Left lung (tissue), 10 donors: Measurements from ENCODE around the gene SPACDR. TPM values are rescaled to one million over a fixed set of nuclear protein-coding genes. Genes with fewer than 3 reads are reported as not detected.

Experiments used
- ATAC-seq: fragments of 200-7000 bp; cut with Tn5 transposase; one replicate; pipeline ENCODE4 v1.9.1; 2020; ENCODE audit warnings: moderate library complexity
- DNase-seq, 4 donors: peaks; one replicate each; pipeline ENCODE4 v3.0.0-alpha.2; 2013 to 2020
- H3K27ac ChIP-seq, 2 donors: fragments of 200-600 bp; sonication (generic) in 1 of 2; one replicate each; pipeline versions ENCODE4 v1.5.0 to v1.8.0; 2020 to 2021
- H3K27me3 ChIP-seq, 2 donors: fragments of 200-600 bp; sonication (generic) in 1 of 2; one replicate each; pipeline versions ENCODE4 v1.5.0 to v1.8.0; 2020 to 2021
- H3K36me3 ChIP-seq, 2 donors: fragments of 200-600 bp; sonication (generic) in 1 of 2; one replicate each; pipeline versions ENCODE4 v1.5.0 to v1.8.0; 2020 to 2021
- H3K4me1 ChIP-seq, 2 donors: fragments of 200-600 bp; one replicate each; pipeline ENCODE4 v1.8.0; 2021
- H3K4me3 ChIP-seq, 2 donors: fragments of 200-600 bp; sonication (generic) in 1 of 2; one replicate each; pipeline versions ENCODE4 v1.5.0 to v1.8.0; 2020 to 2021; ENCODE audit warnings: mild to moderate bottlenecking in 1 of 2
- H3K9me3 ChIP-seq, 2 donors: fragments of 200-600 bp; sonication (generic) in 1 of 2; one replicate each; pipeline versions ENCODE4 v1.5.0 to v1.8.0; 2020 to 2021
- intact Hi-C, 2 donors: fragments of 100-400 bp; cut with DNase I; formaldehyde crosslinking; loops; one replicate each; pipeline versions ENCODE4 v1.11.2 to v1.14.2; 2022
- polyA plus RNA-seq, 6 donors: library from polyadenylated mRNA; unstranded; fragments of 120-200 nt; gene quantifications; one replicate each; pipeline ENCODE4 v1.2.1, GENCODE V29; 2013; ENCODE audit not compliant: insufficient read length in 6 of 6
- total RNA-seq, 2 donors: library from RNA; stranded (reverse); fragmentation: NEBNext Ultra II Directional; extraction: Animal tissue kit (Norgen Biotek cat#: 25700); gene quantifications; one replicate each; pipeline ENCODE4 v1.2.1, GENCODE V29; 2021
- TF ChIP-seq, protein P1 (sequence below), 2 donors: fragments of 200-600 bp; sonication (generic) in 1 of 2; IDR thresholded peaks; one replicate each; pipeline versions ENCODE4 v1.5.0 to v1.8.0; 2021; ENCODE audit warnings: antibody characterized with exemption in 2 of 2
- donor health status: DM: no; HTN: yes; CAD: no.
- donor health status: DM: no; HTN: no; CAD: no.

The SPACDR gene
- total and polyA plus RNA-seq, 8 donors, result 0.41 to 5.6 (median 4.0) TPM

DNA sequence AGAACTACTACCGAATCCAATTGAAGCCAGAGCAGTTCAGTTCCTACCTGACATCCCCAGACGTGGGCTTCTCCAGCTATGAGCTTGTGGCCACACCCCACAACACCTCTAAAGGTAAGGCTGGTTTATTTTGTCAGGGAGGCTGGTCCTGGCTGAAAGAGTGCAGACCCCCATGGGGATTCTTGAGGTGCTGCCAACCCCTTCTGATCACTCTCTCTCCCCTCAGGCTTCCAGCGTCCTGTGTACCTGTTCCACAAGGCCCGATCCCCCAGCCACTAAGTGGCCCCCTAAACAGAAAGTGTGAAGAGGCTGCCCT is 30.8 kb downstream of the SPACDR start:
- H3K36me3 ChIP-seq, result peaks cover 0 to 37% of the 10 kb centered on the region in 2 donors
- H3K4me3 ChIP-seq, result no peak overlapping the region
- H3K4me1 ChIP-seq, result peaks cover 17 to 64% of the 10 kb centered on the region in 2 donors
- H3K27me3 ChIP-seq, result no peaks in the 10 kb centered on the region
- TF ChIP-seq, protein P1, sequence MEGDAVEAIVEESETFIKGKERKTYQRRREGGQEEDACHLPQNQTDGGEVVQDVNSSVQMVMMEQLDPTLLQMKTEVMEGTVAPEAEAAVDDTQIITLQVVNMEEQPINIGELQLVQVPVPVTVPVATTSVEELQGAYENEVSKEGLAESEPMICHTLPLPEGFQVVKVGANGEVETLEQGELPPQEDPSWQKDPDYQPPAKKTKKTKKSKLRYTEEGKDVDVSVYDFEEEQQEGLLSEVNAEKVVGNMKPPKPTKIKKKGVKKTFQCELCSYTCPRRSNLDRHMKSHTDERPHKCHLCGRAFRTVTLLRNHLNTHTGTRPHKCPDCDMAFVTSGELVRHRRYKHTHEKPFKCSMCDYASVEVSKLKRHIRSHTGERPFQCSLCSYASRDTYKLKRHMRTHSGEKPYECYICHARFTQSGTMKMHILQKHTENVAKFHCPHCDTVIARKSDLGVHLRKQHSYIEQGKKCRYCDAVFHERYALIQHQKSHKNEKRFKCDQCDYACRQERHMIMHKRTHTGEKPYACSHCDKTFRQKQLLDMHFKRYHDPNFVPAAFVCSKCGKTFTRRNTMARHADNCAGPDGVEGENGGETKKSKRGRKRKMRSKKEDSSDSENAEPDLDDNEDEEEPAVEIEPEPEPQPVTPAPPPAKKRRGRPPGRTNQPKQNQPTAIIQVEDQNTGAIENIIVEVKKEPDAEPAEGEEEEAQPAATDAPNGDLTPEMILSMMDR (IDR thresholded peaks at IDR 0.05), result no peak
- no peaks in the 10 kb centered on the region for H3K9me3 ChIP-seq
- DNase-seq (no peak), ATAC-seq (no peak)
- H3K27ac ChIP-seq, result peak overlapping the region in 1 of 2 donors; percentile 37
- intact Hi-C loops, result no loop called here

DNA sequence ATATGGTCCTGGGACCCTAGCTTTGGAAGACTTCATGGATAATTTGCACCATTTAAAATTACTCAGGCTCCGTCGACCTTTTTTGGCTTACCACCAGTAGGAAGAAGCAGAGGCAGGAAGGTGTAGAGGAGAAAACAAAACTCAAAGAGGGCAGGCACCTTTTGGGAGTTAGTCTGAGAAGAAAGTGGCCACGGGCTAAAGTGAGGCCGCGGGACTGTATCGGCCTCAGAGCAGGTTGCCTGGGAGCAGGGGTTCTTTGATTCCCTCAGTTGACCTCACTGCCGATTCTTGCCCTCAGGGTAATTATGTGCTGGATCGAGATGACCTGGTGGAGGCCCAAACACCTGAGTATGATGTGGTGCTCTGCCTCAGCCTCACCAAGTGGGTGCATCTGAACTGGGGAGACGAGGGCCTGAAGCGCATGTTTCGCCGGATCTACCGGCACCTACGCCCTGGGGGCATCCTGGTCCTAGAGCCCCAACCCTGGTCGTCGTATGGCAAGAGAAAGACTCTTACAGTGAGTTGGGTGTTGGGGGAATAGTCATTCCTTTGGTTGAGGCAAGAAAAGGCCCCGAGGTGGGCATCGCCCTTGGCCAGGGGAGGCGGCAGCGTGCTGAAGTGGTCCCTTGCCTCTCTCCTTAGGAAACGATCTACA is 31.3 kb downstream of the SPACDR start:
- intact Hi-C loops, result no loop called here
- H3K4me1 ChIP-seq, result peaks cover 17 to 69% of the 10 kb centered on the region in 2 donors
- H3K36me3 ChIP-seq, result peaks cover 0 to 37% of the 10 kb centered on the region in 2 donors

DNA sequence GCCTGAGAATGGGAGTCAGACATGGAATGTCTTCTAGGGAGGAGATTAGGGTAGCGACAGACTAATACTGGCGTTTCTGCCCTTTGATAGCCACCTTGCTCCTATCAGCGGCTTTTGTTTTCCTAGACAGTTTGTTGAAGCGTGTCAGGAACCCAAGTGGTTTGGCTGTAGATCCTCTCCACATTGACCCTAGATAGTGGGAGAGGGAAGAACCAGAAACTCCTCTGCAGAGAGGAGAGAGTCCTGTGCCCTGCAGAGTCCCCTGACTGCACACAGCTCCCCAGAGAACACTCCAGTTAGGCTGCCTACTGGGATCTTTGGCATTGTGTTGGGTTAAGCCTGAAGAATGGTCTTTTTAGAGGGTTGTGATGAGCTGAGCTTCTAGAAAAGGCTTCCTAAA is 32.0 kb downstream of the SPACDR start:
- TF ChIP-seq, protein P1 (IDR thresholded peaks at IDR 0.05), result no peak
- intact Hi-C loops, result no loop called here
- H3K27ac ChIP-seq, result peak overlapping the region in 1 of 2 donors; percentile 28

More for the DNA sequence above, 31.3 kb downstream of the SPACDR start:
- H3K27me3 ChIP-seq, result no peaks in the 10 kb centered on the region
- TF ChIP-seq, protein P1 (IDR thresholded peaks at IDR 0.05), result no peak
- peak in 1 of 4 donors; percentile 58 for DNase-seq
- no peaks in the 10 kb centered on the region for H3K9me3 ChIP-seq
- no peak overlapping the region for H3K4me3 ChIP-seq
- no peak for ATAC-seq
- peak overlapping the region in 1 of 2 donors; percentile 28 for H3K27ac ChIP-seq

DNA sequence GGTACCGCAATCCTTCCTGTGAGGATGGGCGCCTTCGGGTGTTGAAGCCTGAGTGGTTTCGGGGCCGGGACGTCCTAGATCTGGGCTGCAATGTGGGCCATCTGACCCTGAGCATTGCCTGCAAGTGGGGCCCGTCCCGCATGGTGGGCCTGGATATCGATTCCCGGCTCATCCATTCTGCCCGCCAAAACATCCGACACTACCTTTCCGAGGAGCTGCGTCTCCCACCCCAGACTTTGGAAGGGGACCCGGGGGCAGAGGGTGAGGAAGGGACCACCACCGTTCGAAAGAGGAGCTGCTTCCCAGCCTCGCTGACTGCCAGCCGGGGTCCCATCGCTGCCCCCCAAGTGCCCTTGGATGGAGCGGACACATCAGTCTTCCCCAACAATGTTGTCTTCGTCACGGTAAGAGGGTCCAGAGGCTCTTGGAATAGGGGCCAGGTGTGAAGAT is 32.7 kb downstream of the SPACDR start:
- intact Hi-C loops, result no loop called here
- Histone ChIP-seq H3K36me3 (peaks cover 0 to 37% of the 10 kb centered on the region in 2 donors), H3K9me3 (no peaks in the 10 kb centered on the region), H3K4me3 (peak overlapping the region in 1 of 2 donors; percentile 93), H3K27ac (no peak overlapping the region), H3K4me1 (peaks cover 17 to 67% of the 10 kb centered on the region in 2 donors), H3K27me3 (no peaks in the 10 kb centered on the region)
- TF ChIP-seq, protein P1 (IDR thresholded peaks at IDR 0.05), result no peak
- ATAC-seq (no peak), DNase-seq (peak in 1 of 4 donors; percentile 74)

More for the DNA sequence above, 32.0 kb downstream of the SPACDR start:
- H3K9me3 ChIP-seq, result no peaks in the 10 kb centered on the region
- H3K27me3 ChIP-seq, result no peaks in the 10 kb centered on the region
- peaks cover 0 to 37% of the 10 kb centered on the region in 2 donors for H3K36me3 ChIP-seq
- no peak overlapping the region for H3K4me3 ChIP-seq
- ATAC-seq (no peak), DNase-seq (no peak)
- H3K4me1 ChIP-seq, result peaks cover 17 to 71% of the 10 kb centered on the region in 2 donors

DNA sequence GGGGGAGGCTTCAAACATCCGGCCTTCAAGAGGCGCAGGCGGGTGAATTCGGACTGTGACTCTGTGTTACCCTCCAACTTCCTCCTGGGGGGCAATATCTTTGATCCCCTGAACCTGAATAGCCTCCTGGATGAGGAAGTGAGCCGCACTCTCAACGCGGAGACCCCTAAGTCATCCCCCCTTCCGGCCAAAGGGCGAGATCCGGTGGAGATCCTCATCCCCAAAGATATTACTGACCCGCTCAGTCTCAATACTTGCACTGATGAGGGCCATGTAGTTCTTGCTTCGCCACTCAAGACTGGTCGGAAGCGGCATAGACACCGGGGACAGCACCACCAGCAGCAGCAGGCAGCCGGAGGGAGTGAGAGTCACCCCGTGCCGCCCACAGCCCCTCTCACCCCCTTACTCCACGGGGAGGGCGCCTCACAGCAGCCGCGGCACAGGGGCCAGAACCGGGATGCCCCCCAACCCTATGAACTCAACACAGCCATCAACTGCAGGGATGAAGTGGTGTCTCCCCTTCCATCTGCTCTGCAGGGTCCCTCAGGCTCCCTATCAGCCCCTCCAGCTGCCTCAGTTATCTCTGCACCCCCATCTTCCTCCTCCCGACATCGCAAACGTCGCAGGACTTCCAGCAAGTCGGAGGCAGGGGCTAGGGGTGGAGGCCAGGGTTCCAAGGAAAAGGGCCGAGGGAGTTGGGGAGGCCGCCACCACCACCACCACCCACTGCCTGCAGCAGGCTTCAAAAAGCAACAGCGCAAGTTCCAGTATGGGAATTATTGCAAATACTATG is 33.4 kb downstream of the SPACDR start:
- Histone ChIP-seq H3K4me3 (peak overlapping the region; percentile 93 to 99), H3K36me3 (peaks cover 0 to 37% of the 10 kb centered on the region in 2 donors), H3K27me3 (no peaks in the 10 kb centered on the region), H3K27ac (peak overlapping the region; percentile 99 to 100), H3K9me3 (no peaks in the 10 kb centered on the region), H3K4me1 (peaks cover 17 to 67% of the 10 kb centered on the region in 2 donors)
- peak in 3 of 4 donors; percentile 26 to 82 (median 28) for DNase-seq
- intact Hi-C loops, result no loop called here
- ATAC-seq, result no peak
- TF ChIP-seq, protein P1 (IDR thresholded peaks at IDR 0.05), result no peak
